ENCODE data around the gene TMEM232. TPM values are rescaled to one million over a fixed set of nuclear protein-coding genes. Genes with fewer than 3 reads are reported as not detected.
"Not testable (repeated sequence)": the region's sequence is repeated elsewhere in the genome, so short reads cannot be mapped to it uniquely, and the experiment has no call there.

TMEM232 gene
- total RNA-seq, 1 donor from 2014 or later: 1.6 TPM

DNA sequence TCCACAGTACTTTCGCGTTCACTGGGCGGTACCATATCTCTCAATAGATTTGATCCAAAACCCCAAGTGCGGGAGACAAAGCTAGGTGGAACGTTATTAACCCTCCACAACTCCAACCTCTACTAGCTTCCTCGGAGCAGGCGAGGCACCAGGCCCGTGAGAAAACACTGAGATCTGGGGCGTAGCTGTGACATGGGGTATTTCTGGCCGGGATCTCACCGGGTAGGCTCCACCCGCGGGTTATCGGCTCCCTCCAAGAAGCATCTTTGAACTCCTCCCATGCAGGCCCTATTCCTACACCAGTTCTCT lies 12.0 kb upstream of the TMEM232 start:
- peak overlapping the region; percentile 97 for H3K4me3 Mint-ChIP-seq
- H3K9me3 Mint-ChIP-seq: no peaks in the 10 kb centered on the region
- peaks cover 24% of the 10 kb centered on the region for H3K4me1 Mint-ChIP-seq
- H3K27ac Mint-ChIP-seq: peak overlapping the region; percentile 96
- intact Hi-C loops (cut with micrococcal nuclease): loop anchor here (1.0 to 5.0 kb wide), 6 partner anchors 12 to 1422 kb away; partner anchors contain the start of genes MAN2A1, PJA2, STARD4 and TMEM232
- H3K27me3 Mint-ChIP-seq: peaks cover 15% of the 10 kb centered on the region
- H3K36me3 Mint-ChIP-seq (ENCODE audit: low read depth): peaks cover 4% of the 10 kb centered on the region
- DNase-seq: no peak

DNA sequence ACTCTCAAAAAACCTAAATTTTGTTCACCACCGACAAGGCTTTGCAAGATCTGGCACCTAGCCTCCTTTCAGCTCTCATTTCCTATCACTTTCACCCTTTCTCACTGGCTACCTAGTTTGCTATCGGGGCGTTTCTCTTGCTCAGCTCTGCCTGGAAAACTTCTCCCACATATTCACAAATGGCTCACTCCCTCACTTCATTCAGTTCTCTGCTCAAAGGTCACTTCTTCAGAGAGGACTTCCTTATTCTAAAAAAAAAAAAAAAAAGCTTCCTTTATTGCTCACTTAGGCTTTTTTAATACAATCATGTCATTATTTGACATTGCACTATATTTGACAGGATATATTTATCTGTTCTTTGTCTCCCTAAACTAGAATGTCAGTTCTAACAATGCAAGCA lies 10.3 kb upstream of the TMEM232 start:
- H3K9me3 Mint-ChIP-seq: no peaks in the 10 kb centered on the region
- H3K4me1 Mint-ChIP-seq: peaks cover 24% of the 10 kb centered on the region
- no peak for DNase-seq
- H3K4me3 Mint-ChIP-seq: no peak overlapping the region
- H3K27ac Mint-ChIP-seq: no peak overlapping the region
- H3K36me3 Mint-ChIP-seq (ENCODE audit: low read depth): peaks cover 4% of the 10 kb centered on the region
- H3K27me3 Mint-ChIP-seq: peaks cover 19% of the 10 kb centered on the region
- intact Hi-C loops (cut with micrococcal nuclease): loop anchor here (5.0 kb wide), 2 partner anchors 336 to 776 kb away; partner anchors contain the start of genes STARD4 and TSLP

DNA sequence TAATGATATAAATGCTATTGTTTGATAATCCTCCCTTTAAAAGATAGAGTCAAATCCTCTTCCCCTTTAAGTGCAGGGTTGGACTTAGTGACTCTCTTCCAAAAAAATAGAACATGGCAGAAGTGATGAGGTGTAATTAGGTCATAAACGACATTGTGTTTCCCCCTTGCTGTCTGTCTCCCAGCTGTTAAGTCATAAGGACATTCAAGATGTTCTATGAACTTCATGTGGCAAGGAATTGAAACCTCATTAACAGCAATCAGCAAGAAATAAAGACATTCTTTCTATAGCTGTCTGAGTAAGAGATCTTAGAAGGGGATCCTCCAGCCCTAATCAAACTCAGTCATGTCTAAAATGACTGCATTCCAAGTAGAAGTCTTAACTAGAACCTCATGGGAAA lies 9.1 kb upstream of the TMEM232 start:
- Mint-ChIP-seq H3K27me3 (peaks cover 19% of the 10 kb centered on the region), H3K27ac (no peak overlapping the region), H3K36me3 (ENCODE audit: low read depth) (peaks cover 2% of the 10 kb centered on the region), H3K4me1 (peaks cover 19% of the 10 kb centered on the region), H3K9me3 (no peaks in the 10 kb centered on the region), H3K4me3 (no peak overlapping the region)
- intact Hi-C loops (cut with micrococcal nuclease): loop anchor here (5.0 kb wide), 2 partner anchors 337 to 777 kb away; partner anchors contain the start of genes STARD4 and TSLP
- DNase-seq: no peak

DNA sequence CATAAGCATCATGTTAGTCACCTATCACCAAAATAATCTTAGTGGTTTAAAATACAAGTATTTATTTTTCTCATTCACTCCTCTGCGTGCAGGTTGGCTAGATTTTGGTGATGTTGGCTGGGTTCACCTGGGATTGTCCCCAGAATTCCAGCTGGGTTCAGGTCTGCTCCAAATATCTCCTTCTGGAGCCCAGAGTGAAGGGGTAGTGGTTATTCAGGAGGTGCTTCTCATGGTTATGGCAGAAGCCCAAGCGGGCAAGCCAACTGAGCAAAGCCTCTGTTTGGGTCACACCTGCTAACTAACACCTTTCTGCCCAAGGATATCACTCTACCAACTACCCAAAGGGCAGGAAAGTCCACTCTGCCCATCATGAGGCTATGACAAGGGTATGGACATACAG lies 7.6 kb upstream of the TMEM232 start:
- intact Hi-C loops (cut with micrococcal nuclease): no loop called here

DNA sequence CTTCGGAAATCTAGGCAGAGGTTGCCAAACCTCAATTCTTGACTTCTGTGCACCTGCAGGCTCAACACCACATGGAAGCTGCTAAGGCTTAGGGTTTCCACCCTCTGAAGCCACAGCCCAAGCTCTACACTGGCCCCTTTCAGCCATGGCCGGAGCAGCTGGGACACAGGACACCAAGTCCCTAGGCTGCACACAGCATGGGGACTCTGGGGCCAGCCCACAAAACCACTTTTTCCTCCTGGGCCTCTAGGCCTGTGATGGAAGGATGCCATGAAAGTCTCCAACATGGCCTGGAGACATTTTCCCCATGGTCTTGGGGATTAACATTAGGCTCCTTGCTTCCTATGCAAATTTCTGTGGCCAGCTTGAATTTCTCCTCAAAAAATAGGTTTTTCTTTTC lies 5.0 kb upstream of the TMEM232 start:
- H3K4me3 Mint-ChIP-seq; H3K9me3 Mint-ChIP-seq; H3K4me1 Mint-ChIP-seq; intact Hi-C loops (cut with micrococcal nuclease); DNase-seq; H3K27ac Mint-ChIP-seq; H3K36me3 Mint-ChIP-seq (ENCODE audit: low read depth): not testable (repeated sequence)
- peaks cover 14% of the 10 kb centered on the region for H3K27me3 Mint-ChIP-seq

More for the DNA sequence above, 7.6 kb upstream of the TMEM232 start:
- H3K27me3 Mint-ChIP-seq: peaks cover 19% of the 10 kb centered on the region
- peaks cover 12% of the 10 kb centered on the region for H3K4me1 Mint-ChIP-seq
- H3K27ac Mint-ChIP-seq: no peak overlapping the region
- no peak overlapping the region for H3K4me3 Mint-ChIP-seq
- DNase-seq: no peak
- H3K36me3 Mint-ChIP-seq (ENCODE audit: low read depth): peaks cover 2% of the 10 kb centered on the region
- H3K9me3 Mint-ChIP-seq: no peaks in the 10 kb centered on the region

DNA sequence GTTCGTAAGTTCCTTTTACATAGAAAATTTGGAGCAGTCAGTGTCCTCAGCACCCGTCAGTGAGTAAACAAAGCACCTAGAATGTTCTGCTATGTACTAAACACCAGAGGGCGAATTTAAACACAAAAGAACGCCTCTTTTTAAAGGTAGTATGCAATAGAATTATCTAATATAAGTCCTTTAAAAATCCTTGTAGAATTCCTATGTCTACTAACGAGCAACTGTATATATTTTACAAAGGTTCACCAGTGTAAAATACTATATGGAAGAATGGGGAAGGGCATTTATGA lies 499 bp upstream of the TMEM232 start:
- peak overlapping the region; percentile 74 for H3K27ac Mint-ChIP-seq
- no peaks in the 10 kb centered on the region for H3K9me3 Mint-ChIP-seq
- intact Hi-C loops (cut with micrococcal nuclease): loop anchor here (2.0 to 10.0 kb wide), 2 partner anchors 26 to 1978 kb away; no protein-coding TSS in a partner anchor
- H3K36me3 Mint-ChIP-seq (ENCODE audit: low read depth): no peaks in the 10 kb centered on the region
- peaks cover 6% of the 10 kb centered on the region for H3K4me1 Mint-ChIP-seq
- H3K27me3 Mint-ChIP-seq: no peaks in the 10 kb centered on the region
- H3K4me3 Mint-ChIP-seq: peak overlapping the region; percentile 86
- no peak for DNase-seq

DNA sequence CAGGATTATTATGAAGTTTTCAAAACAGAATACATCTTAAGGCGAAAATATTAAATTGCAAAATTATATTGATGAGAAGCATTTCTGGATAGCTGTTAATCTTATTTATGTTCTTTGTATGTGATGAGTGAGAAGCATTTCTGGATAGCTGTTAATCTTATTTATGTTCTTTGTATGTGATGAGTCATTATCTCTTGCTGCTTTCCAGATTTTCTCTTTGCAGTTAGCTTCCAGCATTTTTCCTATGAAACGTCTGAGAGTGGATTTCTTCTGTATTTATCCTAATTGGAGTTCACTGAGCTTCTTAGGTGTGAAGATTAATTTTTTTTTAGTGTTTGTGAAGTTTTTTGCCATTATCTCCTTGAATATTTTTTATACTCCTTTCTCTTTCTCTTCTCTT lies 8.2 kb downstream of the TMEM232 start:
- H3K4me1 Mint-ChIP-seq: no peaks in the 10 kb centered on the region
- H3K36me3 Mint-ChIP-seq (ENCODE audit: low read depth): no peaks in the 10 kb centered on the region
- no peak for DNase-seq
- H3K27ac Mint-ChIP-seq: no peak overlapping the region
- H3K4me3 Mint-ChIP-seq: no peak overlapping the region
- intact Hi-C loops (cut with micrococcal nuclease): no loop called here
- H3K9me3 Mint-ChIP-seq: no peaks in the 10 kb centered on the region
- peaks cover 8% of the 10 kb centered on the region for H3K27me3 Mint-ChIP-seq

DNA sequence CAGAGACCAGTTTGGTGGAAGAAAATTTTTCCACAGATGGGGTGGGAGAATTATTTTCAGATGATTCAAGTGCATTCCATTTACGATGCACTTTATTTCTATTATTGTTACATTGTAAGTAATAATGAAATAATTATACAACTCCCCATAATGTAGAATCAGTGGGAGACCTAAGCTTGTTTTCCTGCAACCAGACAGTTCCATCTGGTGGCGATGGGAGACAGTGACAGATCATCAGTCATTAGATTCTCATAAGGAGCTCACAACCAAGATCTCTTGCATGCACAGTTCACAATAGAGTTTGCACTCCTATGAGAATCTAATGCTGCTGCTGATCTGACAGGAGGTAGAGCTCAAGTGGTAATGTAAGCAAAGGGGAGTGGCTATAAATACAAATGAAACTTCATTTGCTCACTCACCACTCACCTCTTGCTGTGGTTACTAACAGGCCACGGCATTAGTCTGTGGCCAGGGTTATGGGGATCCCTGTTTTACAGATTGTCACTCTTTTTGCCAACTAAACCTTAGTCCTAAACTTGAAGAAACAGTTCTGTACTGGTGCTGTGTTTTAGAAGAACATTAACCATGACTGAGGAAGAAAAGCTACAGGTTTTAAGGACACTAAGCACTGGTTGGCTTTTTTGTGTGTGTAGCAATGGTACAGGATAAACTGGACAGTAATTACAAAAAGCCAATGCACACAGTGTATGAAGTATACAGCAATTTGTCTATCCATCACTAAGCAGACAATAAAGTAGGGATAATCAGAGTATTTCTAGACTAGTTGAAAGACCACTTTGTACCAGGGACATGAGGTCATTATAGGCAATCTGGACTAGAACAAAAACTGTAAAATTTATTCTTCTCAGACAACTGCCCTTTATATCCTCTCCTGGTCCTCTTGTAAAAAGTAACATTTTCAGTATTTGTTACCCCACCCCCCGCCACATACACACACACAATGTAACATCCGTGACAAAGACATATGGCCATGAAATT lies 9.9 kb downstream of the TMEM232 start:
- Mint-ChIP-seq H3K27ac (no peak overlapping the region), H3K27me3 (peaks cover 13% of the 10 kb centered on the region), H3K36me3 (ENCODE audit: low read depth) (no peaks in the 10 kb centered on the region), H3K4me3 (no peak overlapping the region), H3K9me3 (no peaks in the 10 kb centered on the region), H3K4me1 (no peaks in the 10 kb centered on the region)
- DNase-seq: no peak
- intact Hi-C loops (cut with micrococcal nuclease): no loop called here

DNA sequence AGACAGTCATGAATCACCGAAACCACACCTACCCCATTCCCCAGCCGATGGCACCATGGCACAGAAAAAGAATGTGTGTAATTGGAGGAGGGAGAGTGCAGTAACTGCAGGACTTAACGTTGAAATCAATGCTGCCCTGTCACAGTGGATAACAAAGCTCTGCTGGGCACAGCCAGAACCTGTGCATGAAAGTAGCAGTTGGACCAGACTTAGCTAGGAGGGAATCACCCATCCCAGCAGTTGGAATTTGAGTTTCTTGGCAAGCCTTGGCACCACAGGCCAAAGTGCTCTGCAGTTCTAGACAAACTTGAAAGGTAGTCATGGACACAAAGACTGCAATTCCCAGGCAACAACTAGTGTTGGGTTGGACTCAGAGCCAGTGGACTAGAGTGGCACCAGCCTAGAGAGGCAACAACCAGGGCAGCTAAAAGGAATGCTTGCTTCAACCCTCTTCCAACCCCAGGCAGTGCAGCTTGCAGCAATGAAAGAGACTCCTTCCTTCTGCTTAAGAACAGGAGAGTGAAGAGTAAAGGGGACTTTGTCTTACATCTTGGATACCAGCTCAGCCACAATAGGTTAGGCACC lies 19.1 kb downstream of the TMEM232 start:
- DNase-seq: no peak
- Mint-ChIP-seq H3K4me1 (no peaks in the 10 kb centered on the region), H3K36me3 (ENCODE audit: low read depth) (no peaks in the 10 kb centered on the region), H3K9me3 (peaks cover 5% of the 10 kb centered on the region), H3K27ac (no peak overlapping the region), H3K27me3 (peaks cover 4% of the 10 kb centered on the region), H3K4me3 (no peak overlapping the region)
- intact Hi-C loops (cut with micrococcal nuclease): no loop called here

DNA sequence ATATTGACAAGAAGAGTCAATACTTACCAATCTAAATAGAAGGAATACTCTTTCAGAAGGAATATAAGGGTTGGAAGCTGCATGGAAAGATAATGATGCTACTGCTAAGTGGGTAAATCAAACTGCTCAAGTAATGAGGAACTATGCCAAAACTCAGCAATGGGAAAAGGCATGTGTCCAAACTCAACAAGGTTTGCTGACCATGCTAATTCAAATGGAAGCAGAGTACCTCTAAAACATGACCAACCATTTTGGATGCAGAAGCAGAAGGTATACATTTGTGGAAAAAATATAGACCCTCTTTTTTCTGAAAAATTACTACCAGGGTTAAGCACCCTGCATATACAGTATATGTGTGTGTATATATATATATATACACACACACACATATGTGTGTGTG lies 21.1 kb downstream of the TMEM232 start:
- Mint-ChIP-seq H3K4me3 (no peak overlapping the region), H3K36me3 (ENCODE audit: low read depth) (no peaks in the 10 kb centered on the region), H3K27me3 (peaks cover 2% of the 10 kb centered on the region), H3K9me3 (peaks cover 5% of the 10 kb centered on the region), H3K27ac (no peak overlapping the region), H3K4me1 (no peaks in the 10 kb centered on the region)
- DNase-seq: no peak
- intact Hi-C loops (cut with micrococcal nuclease): no loop called here

DNA sequence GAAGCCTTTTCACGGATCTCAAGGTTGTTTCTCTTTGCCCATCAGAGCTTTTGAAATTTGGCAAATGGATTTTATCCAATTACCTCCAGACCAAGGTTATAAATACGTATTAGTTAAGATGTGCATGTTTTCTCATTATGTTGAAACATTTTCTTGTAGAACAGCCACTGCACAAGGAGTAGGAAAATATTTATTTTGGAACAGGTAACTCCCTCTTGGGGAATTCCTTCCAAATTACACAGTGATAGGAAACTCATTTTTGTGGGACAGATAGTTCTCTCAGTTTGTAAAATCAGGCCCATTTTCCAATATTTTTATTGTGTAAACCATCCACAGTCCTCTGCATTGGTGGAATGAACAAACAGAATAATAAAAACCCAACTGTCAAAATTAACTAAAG lies 23.0 kb downstream of the TMEM232 start:
- H3K27me3 Mint-ChIP-seq: peaks cover 2% of the 10 kb centered on the region
- no peaks in the 10 kb centered on the region for H3K36me3 Mint-ChIP-seq (ENCODE audit: low read depth)
- peaks cover 3% of the 10 kb centered on the region for H3K4me1 Mint-ChIP-seq
- H3K4me3 Mint-ChIP-seq: no peak overlapping the region
- intact Hi-C loops (cut with micrococcal nuclease): no loop called here
- peaks cover 3% of the 10 kb centered on the region for H3K9me3 Mint-ChIP-seq
- DNase-seq: no peak
- no peak overlapping the region for H3K27ac Mint-ChIP-seq

DNA sequence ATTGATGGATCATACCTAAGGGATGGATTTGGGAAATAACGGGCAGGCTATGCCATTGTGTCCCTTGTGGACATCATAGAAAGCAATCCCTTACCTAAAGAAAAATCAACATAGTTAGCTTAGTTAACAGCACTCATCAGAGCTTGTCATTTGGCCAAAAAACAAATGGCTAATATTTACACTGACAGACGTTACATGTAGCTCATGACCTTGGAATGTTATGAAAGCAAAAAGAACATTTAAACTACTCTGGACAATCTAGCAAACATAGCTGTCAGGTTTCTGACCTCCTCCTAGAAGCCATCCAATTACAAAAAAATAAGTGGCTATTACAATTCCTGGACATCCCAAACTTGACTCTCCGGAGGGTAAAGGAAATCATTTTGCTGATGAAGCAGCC lies 23.8 kb downstream of the TMEM232 start:
- Mint-ChIP-seq H3K36me3 (ENCODE audit: low read depth) (no peaks in the 10 kb centered on the region), H3K27ac (no peak overlapping the region), H3K9me3 (peaks cover 3% of the 10 kb centered on the region), H3K27me3 (peaks cover 2% of the 10 kb centered on the region), H3K4me1 (peaks cover 3% of the 10 kb centered on the region), H3K4me3 (no peak overlapping the region)
- intact Hi-C loops (cut with micrococcal nuclease): no loop called here
- DNase-seq: no peak

DNA sequence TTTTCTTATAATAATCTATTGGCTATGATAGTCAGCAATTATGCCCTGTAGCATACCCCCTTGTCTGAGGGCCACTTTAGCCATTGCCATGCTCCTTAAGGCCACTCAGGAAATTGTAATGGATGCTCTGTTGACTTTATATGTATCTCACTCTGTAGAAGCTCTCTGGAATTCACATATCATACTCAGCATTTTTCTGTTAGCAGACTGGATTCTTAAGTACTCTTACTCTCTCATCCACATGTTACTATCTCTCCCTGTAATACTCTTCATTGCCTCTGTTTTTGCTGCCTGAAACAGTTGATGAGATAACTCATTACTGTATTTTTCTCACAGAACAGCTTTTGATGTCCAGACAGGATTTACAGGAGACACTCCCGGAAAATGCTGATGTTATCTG lies 24.2 kb downstream of the TMEM232 start:
- no peak for DNase-seq
- Mint-ChIP-seq H3K4me1 (peaks cover 3% of the 10 kb centered on the region), H3K27me3 (peaks cover 2% of the 10 kb centered on the region), H3K27ac (no peak overlapping the region), H3K4me3 (no peak overlapping the region), H3K36me3 (ENCODE audit: low read depth) (no peaks in the 10 kb centered on the region), H3K9me3 (peaks cover 3% of the 10 kb centered on the region)
- intact Hi-C loops (cut with micrococcal nuclease): no loop called here

DNA sequence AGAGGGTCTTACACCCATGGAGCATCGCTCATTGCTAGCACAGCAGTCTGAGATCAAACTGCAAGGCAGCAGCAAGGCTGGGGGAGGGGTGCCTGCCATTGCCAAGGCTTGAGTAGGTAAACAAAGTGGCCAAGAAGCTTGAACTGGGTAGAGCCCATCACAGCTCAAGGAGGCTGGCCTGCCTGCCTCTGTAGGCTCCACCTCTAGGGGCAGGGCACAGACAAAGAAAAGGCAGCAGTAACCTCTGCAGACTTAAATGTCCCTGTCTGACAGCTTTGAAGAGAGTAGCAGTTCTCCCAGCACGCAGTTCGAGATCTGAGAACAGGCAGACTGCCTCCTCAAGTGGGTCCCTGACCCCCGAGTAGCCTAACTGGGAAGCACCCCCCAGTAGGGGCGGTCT lies 33.8 kb downstream of the TMEM232 start:
- H3K4me1 Mint-ChIP-seq; H3K4me3 Mint-ChIP-seq; DNase-seq; H3K27me3 Mint-ChIP-seq; H3K36me3 Mint-ChIP-seq (ENCODE audit: low read depth); intact Hi-C loops (cut with micrococcal nuclease); H3K9me3 Mint-ChIP-seq; H3K27ac Mint-ChIP-seq: not testable (repeated sequence)
